Upper lobe of right lung (tissue), 1 donor: ENCODE measurements around the gene FKBP2. TPM values are rescaled to one million over a fixed set of nuclear protein-coding genes. Genes with fewer than 3 reads are reported as not detected.

Source experiments
- ATAC-seq: fragments of 200-7000 bp; cut with Tn5 transposase; one replicate; pipeline ENCODE4 v1.9.1; 2020; ENCODE audit warnings: mild to moderate bottlenecking, moderate library complexity
- DNase-seq: peaks from one replicate; pipeline ENCODE4 v3.0.0-alpha.2; 2020
- H3K27ac ChIP-seq: fragments of 200-600 bp; one replicate; pipeline ENCODE4 v1.8.0; 2022
- H3K27me3 ChIP-seq: fragments of 200-600 bp; one replicate; pipeline ENCODE4 v1.8.0; 2022; ENCODE audit warnings: mild to moderate bottlenecking
- H3K36me3 ChIP-seq: fragments of 200-600 bp; one replicate; pipeline ENCODE4 v1.8.0; 2022
- H3K4me1 ChIP-seq: fragments of 200-600 bp; one replicate; pipeline ENCODE4 v1.8.0; 2022
- H3K4me3 ChIP-seq: fragments of 200-600 bp; one replicate; pipeline ENCODE4 v1.8.0; 2022; ENCODE audit warnings: mild to moderate bottlenecking
- H3K9me3 ChIP-seq: fragments of 200-600 bp; one replicate; pipeline ENCODE4 v1.8.0; 2022
- intact Hi-C: fragments of 100-400 bp; cut with DNase I; formaldehyde crosslinking; loops from one replicate; pipeline ENCODE4 v1.11.0; 2022
- total RNA-seq: library from RNA; stranded (reverse); fragmentation: NEBNext Ultra II Directional; extraction: Animal tissue kit (Norgen Biotek cat#: 25700); gene quantifications from one replicate; pipeline ENCODE4 v1.2.1, GENCODE V29; 2021
- TF ChIP-seq, protein P1 (sequence below): fragments of 200-600 bp; IDR thresholded peaks from one replicate; pipeline ENCODE4 v1.8.0; 2022; ENCODE audit warnings: antibody characterized with exemption
- donor health status: DM: no; HTN: yes; CAD: no; lungs with severe emphysema.

The FKBP2 gene
- total RNA-seq, 1 donor from 2014 or later = 53.9 TPM

DNA sequence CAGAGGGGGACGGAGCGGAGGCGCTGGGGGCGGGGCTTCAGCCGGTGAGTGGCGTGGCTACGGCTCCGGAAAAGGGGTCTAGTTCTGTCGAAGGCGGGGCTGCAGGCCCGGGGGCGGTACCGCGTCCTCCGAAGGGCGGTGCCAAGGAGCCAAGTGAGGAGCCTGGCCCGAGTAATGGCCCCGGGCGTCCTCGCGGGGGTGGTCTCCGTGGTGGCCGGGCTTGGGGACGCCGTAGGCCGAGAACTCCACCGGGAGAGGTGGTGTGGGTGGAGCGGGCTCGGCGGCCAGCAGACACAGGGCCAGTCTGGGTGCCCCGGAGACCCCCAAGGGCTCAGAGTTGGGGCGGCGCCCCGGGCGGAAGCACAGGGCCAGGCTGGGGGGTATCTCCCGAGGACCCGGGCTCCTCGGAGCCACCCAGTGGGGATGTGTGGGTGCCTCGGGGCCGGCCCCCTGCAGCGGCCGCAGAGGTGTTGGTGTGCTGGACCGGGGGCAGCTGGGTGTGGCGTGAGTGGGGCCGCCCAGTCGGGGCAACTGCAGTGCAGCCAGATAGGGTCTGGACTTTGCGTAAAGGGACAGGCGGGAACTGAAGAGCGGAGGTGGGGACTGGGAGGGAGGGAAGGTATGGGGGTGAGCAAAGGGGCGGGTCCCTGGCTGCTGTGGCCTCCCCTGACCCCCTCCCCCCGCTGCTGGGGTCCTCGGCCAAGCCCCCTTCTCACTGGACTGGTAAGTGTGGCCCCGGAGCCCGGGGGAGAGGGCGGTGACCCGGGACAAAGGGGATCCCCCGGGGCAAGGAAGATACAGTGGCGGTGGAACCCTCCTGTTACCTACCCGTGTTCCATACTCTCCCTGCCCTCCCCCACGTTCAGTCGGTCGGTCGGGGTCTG lies 838 bp downstream of the FKBP2 start:
- ATAC-seq (peak; percentile 0), DNase-seq (no peak)
- Histone ChIP-seq H3K9me3 (no peaks in the 10 kb centered on the region), H3K4me3 (peak overlapping the region; percentile 94), H3K27me3 (no peaks in the 10 kb centered on the region), H3K4me1 (peaks cover 41% of the 10 kb centered on the region), H3K36me3 (peaks cover 28% of the 10 kb centered on the region), H3K27ac (peak overlapping the region; percentile 98)
- intact Hi-C loops = no loop called here
- TF ChIP-seq, protein P1, sequence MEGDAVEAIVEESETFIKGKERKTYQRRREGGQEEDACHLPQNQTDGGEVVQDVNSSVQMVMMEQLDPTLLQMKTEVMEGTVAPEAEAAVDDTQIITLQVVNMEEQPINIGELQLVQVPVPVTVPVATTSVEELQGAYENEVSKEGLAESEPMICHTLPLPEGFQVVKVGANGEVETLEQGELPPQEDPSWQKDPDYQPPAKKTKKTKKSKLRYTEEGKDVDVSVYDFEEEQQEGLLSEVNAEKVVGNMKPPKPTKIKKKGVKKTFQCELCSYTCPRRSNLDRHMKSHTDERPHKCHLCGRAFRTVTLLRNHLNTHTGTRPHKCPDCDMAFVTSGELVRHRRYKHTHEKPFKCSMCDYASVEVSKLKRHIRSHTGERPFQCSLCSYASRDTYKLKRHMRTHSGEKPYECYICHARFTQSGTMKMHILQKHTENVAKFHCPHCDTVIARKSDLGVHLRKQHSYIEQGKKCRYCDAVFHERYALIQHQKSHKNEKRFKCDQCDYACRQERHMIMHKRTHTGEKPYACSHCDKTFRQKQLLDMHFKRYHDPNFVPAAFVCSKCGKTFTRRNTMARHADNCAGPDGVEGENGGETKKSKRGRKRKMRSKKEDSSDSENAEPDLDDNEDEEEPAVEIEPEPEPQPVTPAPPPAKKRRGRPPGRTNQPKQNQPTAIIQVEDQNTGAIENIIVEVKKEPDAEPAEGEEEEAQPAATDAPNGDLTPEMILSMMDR = peak; percentile 18

DNA sequence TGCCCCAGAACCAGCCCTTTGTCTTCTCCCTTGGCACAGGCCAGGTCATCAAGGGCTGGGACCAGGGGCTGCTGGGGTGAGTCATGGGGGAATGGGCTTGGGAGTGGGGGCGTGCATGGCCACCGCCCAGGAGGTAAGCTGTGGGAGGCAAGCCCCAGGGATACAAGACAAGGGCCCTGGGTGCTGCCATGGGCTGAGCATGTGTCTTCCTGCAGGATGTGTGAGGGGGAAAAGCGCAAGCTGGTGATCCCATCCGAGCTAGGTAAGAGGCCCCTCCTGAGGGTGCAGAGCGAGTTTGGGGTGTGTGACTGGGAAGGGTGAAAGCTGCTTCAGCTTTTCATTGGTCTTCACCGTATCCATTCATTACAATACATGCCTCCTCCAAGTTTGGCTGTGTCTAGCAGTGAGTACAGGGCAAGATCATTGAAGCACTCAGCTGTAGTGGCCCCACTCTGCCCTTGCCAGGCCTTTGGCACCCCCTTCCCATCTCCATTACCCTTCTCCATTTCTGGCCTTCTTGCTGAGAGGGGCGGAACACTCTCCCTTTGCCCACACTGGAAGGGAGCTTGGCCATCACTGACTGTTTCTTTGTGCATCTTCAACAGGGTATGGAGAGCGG lies 2.5 kb downstream of the FKBP2 start:
- H3K9me3 ChIP-seq = no peaks in the 10 kb centered on the region
- intact Hi-C loops = no loop called here
- DNase-seq (no peak), ATAC-seq (no peak)
- H3K36me3 ChIP-seq = peaks cover 22% of the 10 kb centered on the region
- H3K4me3 ChIP-seq = no peak overlapping the region
- no peaks in the 10 kb centered on the region for H3K27me3 ChIP-seq
- no peak overlapping the region for H3K27ac ChIP-seq
- H3K4me1 ChIP-seq = peaks cover 38% of the 10 kb centered on the region
- TF ChIP-seq, protein P1 = no peak

DNA sequence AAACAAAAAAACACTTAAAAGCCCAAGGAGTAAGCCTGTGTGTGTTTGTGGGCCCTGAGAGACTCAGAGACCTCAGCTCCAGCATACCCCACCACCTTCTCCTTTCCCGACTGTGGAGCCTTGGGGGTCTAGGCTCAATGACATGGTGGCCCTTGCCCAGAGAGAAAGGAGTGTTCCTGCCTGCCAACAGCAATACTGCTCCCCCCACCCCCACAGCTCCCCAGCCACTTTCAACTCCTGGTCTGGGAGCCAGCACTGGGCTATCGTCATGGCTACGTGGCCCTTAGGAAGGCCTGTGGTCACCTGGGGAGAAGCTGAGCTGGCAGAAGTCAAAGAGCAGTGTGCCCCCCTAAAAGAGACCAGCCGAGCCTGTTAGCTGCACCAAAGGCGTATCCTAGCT lies 3.2 kb downstream of the FKBP2 start:
- TF ChIP-seq, protein P1 = no peak
- Histone ChIP-seq H3K27me3 (no peaks in the 10 kb centered on the region), H3K27ac (no peak overlapping the region), H3K4me3 (no peak overlapping the region), H3K4me1 (peaks cover 31% of the 10 kb centered on the region), H3K36me3 (peaks cover 14% of the 10 kb centered on the region), H3K9me3 (no peaks in the 10 kb centered on the region)
- ATAC-seq (no peak), DNase-seq (no peak)
- intact Hi-C loops = no loop called here

DNA sequence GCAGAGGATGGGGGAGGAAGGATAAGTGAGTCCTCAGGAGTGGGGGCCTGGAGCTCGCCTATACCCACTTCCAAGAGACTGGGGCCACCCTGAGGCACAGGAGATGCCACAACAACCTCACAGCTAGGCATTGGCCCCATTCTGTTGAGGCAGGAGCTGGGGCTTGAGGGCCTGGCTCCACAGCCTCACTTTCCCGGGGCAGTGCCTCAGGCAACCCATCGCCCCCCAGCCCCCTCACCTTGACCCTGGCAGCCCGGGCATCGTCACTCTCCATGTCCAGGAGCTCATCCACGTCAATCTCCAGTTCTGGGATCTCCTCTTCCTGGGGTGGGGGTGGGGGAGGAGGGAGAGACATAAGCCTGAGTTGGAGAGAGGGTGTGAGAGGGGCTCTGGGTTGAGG lies 4.1 kb downstream of the FKBP2 start:
- Histone ChIP-seq H3K4me1 (peaks cover 27% of the 10 kb centered on the region), H3K27ac (peak overlapping the region; percentile 66), H3K9me3 (no peaks in the 10 kb centered on the region), H3K27me3 (no peaks in the 10 kb centered on the region), H3K4me3 (peak overlapping the region; percentile 73), H3K36me3 (peaks cover 13% of the 10 kb centered on the region)
- DNase-seq (no peak), ATAC-seq (no peak)
- TF ChIP-seq, protein P1 = no peak
- intact Hi-C loops = no loop called here

DNA sequence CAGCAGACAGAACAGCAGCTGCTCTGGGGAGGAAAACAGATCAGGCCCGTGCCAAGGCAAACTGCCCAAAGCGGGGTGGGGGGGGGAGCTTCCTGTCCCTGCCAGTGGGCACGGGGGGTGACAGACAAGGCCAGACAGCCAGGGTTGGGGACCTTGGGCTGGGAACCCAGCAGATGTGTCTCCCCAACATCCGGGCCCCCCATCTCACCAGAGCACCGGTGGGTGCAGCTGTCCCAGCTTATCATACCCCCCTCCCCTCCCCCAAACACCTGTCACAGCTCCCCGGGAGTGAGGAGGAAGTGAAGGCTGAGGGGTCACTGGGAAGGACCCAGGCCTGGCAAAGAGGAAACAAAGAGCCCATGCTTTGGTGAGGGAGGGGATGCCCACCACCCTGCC lies 4.5 kb downstream of the FKBP2 start:
- Histone ChIP-seq H3K9me3 (no peaks in the 10 kb centered on the region), H3K27ac (peak overlapping the region; percentile 66), H3K4me3 (peak overlapping the region; percentile 73), H3K4me1 (peaks cover 23% of the 10 kb centered on the region), H3K36me3 (peaks cover 13% of the 10 kb centered on the region), H3K27me3 (no peaks in the 10 kb centered on the region)
- TF ChIP-seq, protein P1 = no peak
- intact Hi-C loops = no loop called here
- DNase-seq (no peak), ATAC-seq (no peak)
